Stimulated activated CD4-positive, alpha-beta T cell treated with anti-CD3 and anti-CD28 coated beads, TNF-alpha, amount 100 ng/mL, for 1 hour (primary cell): ENCODE measurements around the gene SLX9.
"Not testable (repeated sequence)": the region's sequence is repeated elsewhere in the genome, so short reads cannot be mapped to it uniquely, and the experiment has no call there.

Experiments
- DNase-seq, 3 donors: peaks; one replicate each; pipeline ENCODE4 v3.0.0-alpha.2; 2020; ENCODE audit warnings: low read depth in 3 of 3, low spot score in 1 of 3

Gene SLX9

DNA sequence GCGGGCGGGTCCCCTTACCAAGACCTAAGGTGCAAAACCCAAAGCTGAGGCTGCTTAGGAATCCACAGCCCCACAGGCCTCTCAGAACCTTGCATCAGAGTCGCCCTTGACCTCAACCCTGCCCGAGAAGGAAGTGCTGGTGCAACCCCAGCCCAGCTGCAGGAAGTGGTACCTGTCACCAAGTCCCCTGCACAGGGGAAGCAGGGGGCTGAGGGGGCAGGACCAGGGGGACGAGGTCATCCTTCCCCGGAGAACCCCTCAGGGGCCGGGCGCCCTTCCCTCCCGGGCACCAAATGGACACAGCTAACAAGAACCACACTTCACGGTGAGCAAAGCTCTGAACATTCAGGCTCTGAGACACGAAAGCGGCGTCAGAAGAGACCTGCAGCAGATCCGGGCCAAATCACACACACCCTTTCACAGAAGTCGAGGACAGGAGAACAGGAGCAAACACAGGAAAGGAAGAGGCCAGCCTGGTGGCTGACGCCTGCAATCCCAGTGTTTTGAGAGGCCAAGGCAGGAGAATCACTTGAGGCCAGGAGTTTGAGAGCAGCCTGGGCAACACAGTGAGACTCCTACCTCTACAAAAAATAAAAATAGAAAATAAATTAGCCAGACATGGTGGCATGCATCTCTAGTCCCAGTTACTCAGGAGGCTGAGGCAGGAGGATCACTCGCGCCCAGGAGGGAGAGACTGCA, 25.5 kb upstream of the SLX9 start:
- DNase-seq: no peak

DNA sequence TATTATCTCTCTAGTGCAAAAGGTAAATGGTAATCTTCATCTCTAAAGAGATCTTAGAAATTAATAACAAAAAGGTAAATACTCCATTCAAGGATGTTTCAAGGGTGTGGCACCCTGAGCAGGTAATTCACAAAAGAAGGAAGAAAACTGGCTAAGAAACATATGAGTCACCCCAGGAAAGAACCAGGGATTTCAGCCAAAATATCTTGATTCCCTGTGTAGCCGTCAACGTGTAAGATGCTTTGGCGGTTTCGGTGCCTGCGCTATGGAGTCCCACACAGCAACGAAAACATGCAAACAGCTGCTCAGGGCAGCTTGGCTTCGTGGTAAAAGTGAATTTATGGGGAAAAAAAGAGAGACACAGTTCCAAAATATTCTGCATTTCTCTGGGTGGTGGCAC, 22.9 kb upstream of the SLX9 start:
- DNase-seq: no peak

DNA sequence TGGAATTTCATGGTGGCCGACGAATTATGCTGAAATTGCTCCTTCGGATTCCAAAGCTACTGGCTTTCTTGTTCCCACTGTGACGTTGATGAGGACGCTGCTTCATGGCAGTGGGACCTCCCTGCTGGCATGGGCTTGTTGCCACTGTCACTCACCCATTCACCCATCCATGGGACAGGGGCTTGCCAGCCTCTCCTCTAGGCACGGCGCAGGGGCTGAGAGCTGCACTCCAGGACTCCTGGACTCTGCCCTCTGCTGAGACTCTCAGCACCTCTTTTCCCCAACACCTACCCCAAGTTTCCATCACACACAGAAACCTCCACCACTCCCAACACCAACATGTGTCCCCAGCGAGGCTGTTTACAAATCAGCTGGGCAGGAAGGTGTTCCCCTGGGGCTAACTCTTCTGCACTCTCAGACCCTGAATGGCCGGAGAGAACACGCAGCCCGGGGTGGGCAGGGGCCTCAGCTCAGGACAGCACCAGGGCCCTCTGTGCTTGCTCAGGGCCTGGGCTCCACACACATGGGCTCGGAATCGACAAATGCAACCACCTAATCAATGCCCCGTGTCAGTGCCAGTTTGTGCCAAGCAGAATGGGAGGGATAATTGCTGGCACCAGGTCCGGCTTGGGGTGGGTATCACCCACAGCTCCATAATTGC, 22.3 kb upstream of the SLX9 start:
- no peak for DNase-seq

DNA sequence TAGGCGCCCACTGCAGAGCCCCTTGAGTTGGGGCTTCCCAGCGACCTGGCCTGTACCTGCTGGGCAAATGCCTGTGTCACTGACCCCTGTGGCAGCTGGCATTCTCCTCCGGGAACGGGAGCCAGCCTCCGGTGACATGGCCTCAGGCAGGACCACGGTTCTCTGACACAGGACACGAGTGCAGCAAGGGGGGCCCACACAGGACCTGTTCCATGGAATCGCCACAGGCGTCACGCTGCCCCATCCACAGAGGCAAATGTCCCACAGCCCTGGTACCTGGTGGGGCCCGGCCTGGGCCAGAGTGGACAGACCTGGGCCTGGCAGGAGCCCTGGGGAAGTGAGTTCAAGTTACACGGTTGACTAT, 21.7 kb upstream of the SLX9 start:
- no peak for DNase-seq

DNA sequence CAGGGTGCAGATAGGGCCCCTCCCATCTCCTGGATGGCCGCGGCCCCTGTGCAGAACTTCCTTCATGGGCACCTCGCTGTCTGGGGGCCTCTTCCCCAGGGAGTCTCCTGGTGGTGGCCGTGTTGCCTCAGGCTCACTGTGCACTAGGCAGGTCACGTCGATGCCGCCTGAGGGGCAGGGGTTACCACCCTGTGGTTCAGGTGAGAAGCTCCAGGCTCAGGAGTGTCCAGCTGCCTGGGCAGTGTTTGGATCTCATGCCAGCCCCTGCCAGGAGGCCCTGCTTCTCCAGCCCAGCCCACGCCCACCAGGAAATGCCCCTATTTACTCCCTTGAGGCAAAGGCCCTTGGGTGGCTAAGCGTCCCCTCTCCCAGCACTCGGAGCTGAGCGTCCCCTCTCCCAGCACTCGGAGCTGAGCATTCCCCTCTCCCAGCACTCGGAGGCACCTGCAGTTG, 21.2 kb upstream of the SLX9 start:
- no peak for DNase-seq

DNA sequence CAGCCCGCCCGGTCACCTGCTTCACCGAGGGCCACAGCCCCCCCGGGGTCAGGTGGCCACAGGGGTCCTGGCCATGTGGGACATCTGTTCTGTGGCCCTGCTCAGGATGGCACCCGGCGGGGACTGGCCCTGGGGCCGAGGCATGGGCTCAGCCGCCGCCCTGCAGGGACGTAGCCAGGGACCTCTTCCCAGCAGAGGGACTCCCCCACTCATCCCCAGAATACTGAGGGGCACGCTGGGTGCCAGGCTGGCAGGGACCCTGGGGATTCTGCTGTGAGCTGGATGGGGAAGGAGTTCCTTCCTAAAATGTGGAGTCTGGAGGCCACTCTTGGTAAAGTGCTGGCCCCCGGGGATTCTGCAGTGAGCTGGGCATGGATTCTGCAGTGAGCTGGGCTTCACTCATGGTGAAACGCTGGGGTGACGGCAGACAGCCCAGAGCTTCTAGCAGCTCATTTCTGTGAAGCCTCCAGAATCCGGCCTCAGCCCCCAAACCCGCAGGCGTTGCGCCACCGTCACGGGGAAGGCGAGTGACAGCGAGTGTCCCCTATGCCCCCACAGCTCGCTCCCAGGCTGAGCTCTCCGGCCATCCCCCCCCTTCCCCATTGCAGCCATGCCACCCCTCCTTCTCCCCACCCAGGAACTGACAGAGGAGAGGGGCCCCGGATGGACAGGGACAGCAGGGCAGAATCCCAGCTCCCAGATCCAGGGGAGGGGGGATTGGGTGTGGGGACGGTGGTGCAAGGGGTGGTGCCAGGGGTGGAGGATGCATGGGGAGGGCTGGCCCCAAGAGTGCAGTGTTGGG, 20.5 kb upstream of the SLX9 start:
- DNase-seq: no peak

DNA sequence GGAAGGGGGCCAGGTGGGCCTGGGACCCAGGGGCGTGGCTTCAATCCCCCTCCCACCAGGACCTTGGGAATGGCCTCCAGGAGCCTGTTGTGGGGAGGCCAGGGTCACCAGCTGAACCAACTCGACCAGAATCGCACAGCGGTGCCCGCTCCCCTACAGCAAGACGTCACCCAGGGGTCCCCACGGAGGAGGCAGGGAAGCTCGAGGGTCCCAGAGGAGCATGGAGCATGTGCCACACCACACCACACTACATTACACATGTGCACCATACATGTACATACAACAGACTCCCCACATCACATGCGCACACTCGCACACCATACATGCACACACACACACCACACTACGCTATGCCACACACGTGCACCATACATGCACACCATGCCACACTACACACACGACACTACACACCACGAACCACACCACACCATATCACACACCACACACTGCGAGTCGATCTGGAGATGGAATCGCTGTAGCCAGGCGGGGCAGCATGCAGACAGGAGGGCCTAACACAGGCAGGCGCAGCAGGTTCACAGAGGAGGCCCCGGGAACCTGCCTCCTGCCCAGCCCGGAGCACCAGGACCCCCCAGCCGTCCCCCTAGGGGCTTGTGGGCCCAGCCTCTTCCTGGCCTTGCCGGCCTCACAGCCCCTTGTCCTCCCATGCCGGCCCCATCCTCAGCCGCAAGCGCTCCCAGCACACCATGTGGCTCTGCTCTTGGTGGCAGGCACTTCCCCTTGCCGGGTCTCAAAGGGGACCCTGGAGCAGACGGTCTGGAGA, 19.7 kb upstream of the SLX9 start:
- no peak for DNase-seq

DNA sequence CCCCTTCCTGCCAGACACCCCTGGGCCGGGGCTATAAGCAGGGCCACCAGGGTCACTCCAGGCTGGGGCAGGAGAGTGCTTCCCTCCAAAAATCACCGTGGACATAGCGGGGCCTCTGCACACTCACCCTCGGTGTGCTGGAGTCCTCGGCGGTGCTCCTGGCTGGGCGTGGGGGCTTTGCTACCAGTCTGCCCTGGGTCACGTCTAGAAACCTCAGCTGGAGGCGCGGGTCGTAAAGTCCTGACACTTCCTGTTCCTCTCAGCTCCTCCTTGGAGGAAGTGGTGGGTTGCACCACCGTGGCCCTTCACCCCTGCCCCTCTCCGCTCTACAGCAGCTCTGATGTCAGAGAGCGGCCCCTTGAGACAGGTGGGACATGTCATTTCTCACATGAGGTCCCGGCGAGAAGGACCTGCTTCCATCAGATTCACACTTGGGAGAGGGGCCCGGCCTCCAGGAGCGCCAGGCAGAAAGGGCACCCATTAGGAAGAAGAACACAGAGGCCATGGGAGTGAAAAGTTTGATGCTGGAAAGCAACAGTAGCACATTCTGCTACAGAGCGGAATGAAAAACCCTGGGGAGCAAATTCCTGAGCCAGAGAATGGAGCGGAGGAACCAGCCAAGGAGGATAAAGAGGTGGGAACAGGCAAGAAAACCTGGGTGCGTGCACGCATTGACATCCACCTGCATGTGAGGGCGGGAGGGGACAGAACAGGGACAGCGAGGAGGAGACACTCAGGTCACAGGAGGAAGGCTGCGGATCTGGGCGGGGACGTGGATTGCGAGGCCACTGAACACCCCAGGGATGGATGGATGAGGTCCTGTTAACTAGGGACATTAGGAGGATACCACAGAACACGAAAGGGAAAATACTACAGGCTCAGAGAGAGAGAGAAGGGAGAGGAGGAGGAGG, 18.9 kb upstream of the SLX9 start, which contains the start of gene ITGB2:
TSS of gene ITGB2 (minus strand) at position 206 of the 911 bp plus-strand sequence. CDS start 10,117 bp downstream, outside the sequence.
- DNase-seq: no peak

DNA sequence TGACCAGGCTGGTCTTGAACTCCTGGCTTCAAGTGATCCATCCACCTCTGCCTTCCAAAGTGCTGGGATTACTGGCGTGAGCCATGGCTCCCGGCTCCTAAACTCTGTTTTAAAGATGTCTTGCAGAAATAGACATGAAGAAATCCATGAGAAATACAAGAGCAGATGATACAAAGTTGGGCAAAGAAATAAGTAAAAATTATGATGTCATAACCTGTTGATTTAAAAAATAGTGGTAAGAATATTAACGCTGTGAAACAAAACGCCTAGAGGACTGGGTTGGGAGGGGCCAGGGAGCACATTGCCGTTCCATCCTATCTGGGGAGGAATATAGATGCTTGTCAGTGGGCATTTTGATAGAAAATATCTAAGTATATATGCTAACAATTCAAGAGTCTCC, 17.9 kb upstream of the SLX9 start:
- no peak for DNase-seq

DNA sequence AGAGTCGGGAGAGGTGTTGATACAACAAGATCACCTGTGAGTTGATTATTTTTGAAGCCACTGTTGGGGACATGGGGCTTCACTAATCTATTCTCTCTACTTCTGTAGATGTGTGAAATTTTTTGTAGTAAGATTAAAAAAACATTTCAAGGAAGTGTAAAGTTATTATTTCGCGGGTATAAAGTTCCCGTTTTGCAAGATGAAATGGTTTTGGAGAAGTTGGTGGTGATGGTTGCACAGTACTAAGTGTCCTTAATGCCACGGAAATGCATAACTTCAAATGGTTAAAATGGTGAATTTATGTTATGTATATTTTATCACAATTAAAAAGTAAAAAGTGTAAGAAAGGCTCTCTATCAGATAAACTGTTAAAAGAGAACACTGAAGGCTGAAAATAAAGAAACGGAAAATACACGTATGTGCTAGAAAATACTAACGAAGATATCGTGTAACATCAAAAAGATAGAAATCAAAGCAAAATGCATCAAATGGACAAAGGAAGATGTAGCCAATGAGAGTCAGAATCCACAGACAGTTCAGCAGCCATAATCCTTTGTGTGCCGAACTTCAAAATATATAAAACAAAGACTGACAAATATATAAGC, 16.2 kb upstream of the SLX9 start:
- no peak for DNase-seq

DNA sequence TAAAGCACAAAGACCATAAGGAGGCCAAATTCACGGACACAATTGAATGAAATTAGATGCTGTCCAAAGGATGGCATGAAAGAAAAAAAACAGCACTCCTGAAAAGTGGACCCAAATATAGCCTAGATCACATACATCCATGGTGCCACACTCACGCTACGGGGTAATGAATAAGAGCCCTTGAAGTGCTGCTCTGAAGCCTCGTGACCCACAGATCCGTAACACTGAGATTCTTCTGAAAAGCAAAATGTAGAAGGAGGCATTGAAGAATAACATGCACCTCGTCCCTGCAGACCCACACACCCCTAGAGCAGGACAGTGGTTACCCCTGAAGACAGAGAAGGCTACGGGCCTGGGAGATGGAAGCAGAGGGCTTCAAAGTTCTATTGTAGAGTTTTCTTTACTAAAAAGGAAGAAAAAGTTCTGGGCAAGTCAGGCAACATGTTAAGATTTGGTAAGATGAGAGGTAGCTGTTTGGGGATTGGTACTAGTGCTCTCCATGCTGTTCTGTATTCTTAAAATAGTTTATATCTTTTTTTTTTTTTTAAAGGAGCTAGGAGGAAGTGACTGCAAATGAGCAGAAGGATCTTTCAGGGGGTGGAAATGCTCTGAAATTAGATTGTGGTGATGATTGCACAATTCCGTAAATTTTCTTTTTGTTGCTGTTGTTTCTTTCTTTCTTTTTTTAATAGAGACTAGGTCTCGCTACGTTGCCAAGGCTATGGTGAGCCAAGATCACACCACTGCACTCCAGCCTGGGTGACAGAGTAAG, 15.0 kb upstream of the SLX9 start:
- DNase-seq: no peak

DNA sequence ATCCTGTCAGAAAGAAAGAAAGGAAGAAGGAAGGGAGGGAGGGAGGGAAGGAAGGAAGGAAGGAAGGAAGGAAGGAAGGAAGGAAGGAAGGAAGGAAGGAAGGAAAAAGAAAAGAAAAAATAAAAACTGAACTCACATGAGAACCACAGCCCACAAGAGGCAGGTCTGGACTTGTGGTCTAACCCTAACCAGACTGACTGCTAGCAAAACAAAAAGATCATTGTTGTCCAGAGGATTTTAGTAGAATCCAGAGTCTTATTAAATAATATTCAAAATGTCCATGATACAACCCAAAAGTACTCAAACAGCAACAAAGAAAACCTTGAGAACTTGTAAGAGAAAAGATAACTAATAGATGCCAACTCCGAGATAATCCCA, 14.5 kb upstream of the SLX9 start:
- no peak for DNase-seq

DNA sequence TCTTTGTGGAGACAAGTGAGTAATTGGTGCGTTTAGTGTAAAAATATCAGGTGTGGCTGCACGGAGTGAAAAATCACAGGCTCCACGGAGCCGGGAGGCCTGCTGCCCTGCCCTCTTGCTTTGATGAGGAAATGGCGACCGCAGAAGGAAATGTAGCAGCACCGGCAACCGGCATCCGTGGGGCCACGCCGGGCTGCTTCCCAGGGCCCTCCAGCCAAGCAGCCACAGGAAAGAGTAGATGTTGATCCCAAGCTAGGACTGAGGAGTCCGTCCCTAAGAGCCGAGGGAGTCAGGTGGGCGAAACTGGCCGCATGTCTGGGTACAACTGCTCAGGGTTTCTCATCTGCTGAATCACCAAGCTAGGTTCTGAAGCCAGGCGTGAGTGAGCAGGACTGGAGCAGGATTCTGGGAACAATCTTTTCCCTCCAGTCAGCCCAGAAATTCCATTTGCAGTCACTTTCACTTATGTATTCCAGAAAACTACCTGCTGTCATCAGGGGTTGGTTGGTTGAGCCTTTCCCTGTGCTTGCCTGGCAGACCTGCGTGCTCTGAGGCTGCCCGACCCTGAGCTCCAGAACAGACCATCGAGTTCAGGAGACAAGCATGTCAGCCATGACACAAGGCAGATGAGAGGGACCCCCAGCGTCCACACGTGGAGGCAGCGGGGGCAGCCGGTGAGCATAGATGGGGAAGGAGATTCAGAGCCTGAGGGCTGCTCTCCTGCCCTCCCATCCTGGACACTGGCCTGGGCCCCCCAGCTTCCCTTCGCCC, 13.3 kb upstream of the SLX9 start:
- DNase-seq: peak in 1 of 3 donors; percentile 30

DNA sequence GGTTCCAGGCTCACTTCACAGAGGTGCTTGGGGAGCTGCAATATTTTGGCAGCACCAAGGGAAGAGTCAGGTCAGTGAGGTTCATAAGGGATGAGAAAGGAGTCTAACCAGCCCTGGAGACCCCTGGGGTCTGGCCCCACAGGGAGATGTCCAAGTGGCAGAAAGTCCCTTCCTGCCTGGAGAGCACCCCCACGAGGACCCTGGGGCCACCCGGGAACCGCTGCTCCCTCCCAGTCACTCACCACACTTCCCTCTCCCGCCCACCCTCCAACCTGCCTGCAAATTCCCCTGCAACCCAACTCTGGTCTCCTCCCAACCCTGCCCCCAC, 12.6 kb upstream of the SLX9 start:
- no peak for DNase-seq

DNA sequence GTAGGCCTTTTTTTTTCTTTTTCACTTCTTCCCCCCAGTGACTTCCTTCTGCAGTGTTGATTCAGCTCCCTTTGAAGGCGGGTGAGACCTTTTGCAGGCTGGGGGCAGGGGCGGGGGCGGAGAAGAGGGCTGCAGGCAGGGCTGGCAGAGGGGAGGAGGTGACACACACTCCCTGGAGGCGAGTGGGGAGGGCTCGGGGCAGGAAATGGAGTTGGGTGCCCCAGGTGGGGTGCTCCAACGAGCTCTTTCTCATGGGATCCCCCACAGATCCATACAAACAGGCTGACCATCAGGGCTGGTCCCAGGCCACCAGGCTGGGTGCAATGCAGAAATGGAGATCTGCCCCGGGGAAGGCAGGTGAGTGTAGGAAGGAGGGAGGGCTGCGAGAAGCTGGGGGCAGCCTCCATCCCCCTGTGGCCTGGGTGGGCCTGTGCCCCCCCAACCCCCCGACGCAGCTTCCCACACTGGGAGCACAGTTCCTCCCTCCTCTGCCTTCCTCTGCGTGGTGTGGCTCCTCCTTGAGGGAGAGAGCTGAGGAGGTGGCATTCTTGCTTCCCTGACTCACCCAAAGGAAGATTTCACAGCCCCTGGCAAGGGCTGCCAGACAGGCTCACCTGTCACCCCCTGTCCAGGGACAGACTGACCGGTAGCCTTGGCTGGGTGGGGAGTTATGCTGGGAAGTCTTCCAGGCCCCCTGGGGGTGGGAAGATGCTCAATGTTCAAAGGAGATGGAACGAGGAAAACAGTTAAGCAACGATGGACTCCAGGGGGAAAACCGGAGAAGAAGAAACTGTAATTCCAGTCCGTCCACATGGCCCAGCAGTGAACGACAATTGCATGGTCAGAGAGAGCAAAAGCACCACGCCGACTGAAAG, 12.0 kb upstream of the SLX9 start:
- DNase-seq: peak; percentile 78 to 85 (median 82)

DNA sequence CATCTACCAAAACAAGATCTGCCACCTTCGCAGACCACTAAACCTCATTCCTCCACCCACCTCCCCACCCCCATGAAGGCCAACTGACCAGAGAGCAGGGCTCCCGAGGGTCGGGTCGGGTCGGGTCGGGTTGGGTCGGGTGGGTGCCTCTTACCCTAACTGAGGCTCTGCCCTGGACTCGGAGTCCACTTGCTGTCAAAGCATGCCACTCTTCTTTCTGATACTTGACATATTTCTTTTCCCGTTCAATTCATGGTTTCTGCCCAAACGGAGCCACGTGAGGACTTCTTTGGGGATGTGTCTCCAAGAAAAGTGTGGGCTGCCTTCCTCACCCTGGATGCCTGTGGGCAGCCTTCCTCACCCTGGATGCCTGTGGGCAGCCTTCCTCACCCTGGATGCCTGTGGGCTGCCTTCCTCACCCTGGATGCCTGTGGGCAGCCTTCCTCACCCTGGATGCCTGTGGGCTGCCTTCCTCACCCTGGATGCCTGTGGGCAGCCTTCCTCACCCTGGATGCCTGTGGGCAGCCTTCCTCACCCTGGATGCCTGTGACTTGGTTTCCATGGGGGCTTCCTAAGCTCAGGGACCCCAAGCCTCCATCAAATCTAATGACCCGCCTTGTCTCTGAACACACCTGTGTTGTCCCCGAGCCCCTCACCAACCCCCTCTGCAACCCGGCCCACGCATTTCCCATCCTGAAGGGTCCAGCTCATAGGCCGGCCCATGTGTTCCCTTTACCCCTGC, 11.2 kb upstream of the SLX9 start:
- DNase-seq: not testable (repeated sequence)
